ENCODE results near the gene CERS2. TPM values are rescaled to one million over a fixed set of nuclear protein-coding genes. Genes with fewer than 3 reads are reported as not detected.

Gene CERS2
- total RNA-seq, 1 donor from 2014 or later, result 106 TPM

DNA sequence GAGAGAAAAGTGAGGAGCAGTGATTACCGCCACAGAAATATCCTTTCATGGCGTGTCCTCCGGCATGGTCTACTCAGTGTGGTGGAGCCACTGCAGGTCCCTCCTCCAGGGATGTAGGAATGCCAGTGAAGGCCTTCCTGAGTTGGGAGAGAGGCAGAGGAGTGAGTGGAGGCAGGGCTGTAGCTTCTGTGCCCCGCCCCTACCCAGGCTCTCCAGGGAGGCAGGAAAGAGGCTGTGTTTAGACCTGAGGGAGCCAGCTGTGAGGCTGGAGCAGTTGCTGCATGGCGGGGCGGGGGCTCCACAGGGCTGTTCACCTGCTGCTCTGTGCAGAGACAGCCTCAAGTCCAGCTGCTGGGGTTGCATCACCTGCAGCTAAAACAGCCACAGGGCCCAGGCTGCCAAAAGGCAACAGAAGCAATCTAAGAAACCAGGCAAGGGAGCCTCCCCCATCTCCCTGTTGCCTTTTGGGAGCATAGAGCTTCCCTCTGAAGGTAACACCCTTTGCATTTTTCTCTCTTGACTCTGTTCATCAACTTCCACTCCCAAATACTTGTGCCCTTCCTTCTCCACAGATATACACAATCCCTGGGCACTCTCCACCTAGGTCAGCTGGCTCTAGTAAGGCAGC, 6.7 kb upstream of the CERS2 start:
- Mint-ChIP-seq H3K4me3 (no peak overlapping the region), H3K4me1 (peaks cover 28% of the 10 kb centered on the region), H3K27ac (no peak overlapping the region), H3K36me3 (ENCODE audit: low read depth) (no peaks in the 10 kb centered on the region), H3K9me3 (no peaks in the 10 kb centered on the region), H3K27me3 (no peaks in the 10 kb centered on the region)
- no peak for DNase-seq
- ATAC-seq (ENCODE audit: low read depth), result no peak
- ChIA-PET POLR2A (no interaction called here), CTCF (interaction anchor here (1.0 to 1.7 kb wide), 4 partner anchors 13 to 38 kb away, joined by 3 to 5 read pairs (median 3); no protein-coding TSS in a partner anchor)
- TF ChIP-seq, protein P1, sequence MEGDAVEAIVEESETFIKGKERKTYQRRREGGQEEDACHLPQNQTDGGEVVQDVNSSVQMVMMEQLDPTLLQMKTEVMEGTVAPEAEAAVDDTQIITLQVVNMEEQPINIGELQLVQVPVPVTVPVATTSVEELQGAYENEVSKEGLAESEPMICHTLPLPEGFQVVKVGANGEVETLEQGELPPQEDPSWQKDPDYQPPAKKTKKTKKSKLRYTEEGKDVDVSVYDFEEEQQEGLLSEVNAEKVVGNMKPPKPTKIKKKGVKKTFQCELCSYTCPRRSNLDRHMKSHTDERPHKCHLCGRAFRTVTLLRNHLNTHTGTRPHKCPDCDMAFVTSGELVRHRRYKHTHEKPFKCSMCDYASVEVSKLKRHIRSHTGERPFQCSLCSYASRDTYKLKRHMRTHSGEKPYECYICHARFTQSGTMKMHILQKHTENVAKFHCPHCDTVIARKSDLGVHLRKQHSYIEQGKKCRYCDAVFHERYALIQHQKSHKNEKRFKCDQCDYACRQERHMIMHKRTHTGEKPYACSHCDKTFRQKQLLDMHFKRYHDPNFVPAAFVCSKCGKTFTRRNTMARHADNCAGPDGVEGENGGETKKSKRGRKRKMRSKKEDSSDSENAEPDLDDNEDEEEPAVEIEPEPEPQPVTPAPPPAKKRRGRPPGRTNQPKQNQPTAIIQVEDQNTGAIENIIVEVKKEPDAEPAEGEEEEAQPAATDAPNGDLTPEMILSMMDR (IDR thresholded peaks at IDR 0.05), result no peak
- intact Hi-C loops (cut with micrococcal nuclease), result no loop called here

DNA sequence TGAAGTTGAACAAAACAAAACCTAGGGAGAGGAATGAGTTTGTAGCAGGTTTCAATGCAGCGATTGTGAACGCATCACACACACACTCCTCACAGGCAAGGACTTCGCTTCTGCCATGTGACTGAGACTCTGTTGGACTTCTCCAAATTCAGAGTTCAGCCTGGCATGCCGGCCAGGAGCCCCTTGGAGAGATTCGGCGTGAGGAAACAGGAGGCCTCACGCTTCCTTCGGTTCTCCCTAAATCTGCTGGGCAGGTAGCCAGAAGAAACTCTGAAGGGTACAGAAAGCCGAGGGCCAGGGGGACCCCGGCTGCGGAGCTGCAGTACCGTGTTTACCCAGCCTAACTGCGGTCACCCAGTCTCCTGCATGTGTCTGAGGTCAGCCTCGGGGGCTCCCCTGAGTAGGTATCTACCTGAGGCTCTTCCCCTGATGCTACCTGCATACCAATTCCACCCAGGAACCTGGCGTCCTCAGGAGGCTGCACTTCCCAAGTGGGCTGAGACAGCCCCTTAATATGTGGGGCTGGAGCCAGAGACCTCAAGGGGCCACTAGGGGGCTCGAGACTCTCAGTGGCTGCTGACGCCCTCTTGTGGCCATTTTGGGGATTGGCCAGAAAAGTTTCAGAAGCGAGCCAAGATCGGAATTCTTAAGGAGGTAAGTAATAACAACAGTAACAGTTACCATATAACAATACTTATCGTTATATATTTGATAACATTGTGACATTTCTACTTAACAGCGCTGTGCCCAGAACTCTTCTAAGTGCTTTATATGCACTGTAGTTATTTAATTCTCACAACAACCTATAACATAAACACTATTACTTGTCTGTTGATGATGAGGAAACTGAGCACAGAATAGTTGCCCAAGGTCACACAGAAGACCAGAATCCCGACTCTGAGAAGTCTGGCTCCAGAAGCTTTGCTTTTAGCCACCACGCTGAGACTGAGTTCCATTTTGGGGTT, 4.7 kb upstream of the CERS2 start:
- Mint-ChIP-seq H3K27ac (peak overlapping the region; percentile 57), H3K27me3 (no peaks in the 10 kb centered on the region), H3K4me3 (peak overlapping the region; percentile 69), H3K9me3 (no peaks in the 10 kb centered on the region), H3K4me1 (peaks cover 35% of the 10 kb centered on the region), H3K36me3 (ENCODE audit: low read depth) (no peaks in the 10 kb centered on the region)
- intact Hi-C loops (cut with micrococcal nuclease), result loop anchor here (1.0 to 10.0 kb wide), 7 partner anchors 29 to 745 kb away; partner anchors contain the start of genes ANP32E, ARNT, CTSS and PRUNE1
- ChIA-PET POLR2A (interaction anchor here (0.6 to 0.7 kb wide), 2 partner anchors 108 to 509 kb away, joined by 3 to 5 read pairs; no protein-coding TSS in a partner anchor), CTCF (interaction anchor here (0.8 to 3.1 kb wide), 8 partner anchors 11 to 417 kb away, joined by 3 to 12 read pairs (median 4); partner anchors contain the start of genes GOLPH3L, MINDY1 and TNFAIP8L2)
- TF ChIP-seq, protein P1 (IDR thresholded peaks at IDR 0.05), result peak; percentile 100
- DNase-seq (peak; percentile 72), ATAC-seq (ENCODE audit: low read depth) (peak; percentile 59)

DNA sequence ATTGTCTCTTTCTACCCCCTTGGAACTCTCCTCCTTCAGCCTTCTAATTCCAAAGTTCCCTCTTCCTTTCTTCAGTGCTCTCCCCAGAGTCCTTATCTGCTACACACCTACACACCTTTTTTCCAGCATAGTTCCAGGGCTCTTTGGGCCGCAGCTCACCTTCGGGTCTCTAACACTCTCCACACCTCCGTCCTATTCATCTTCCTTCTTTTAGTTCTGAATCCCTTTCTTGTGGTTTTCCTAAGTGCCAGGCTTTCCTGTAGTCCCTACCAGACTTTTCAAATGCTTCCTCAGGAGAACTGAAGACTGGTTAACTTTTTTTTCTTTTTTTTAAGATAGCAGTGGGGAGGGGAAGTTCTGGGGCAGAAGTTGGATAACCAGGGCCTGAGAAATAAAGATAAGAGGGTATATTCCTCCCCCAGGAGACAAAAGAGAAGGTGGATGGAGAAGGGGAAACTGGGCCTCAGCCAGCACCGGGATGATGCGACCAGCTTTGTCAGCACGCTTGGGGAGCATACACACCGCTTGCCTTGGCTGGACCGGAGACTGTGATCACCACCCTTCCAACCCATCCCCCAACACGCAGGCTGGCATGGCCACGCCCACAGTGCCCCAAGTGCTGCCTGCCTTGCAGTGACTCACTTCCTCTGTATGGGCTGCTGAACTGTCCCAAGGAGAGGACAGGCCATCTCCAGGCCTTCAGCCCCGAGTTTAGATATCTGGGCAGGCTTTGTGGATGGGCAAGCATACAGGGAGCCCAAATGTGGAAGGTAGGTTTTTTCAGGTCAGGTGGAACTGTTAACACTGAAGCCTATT, 2.5 kb upstream of the CERS2 start:
- ChIA-PET POLR2A (interaction anchor here (0.5 kb wide), 2 partner anchors 212 to 229 kb away, joined by 3 read pairs; partner anchors contain the start of gene CTSS), CTCF (interaction anchor here (0.6 to 3.1 kb wide), 5 partner anchors 18 to 417 kb away, joined by 3 to 12 read pairs (median 4); partner anchors contain the start of gene MINDY1)
- H3K4me3 Mint-ChIP-seq, result peak overlapping the region; percentile 83
- ATAC-seq (ENCODE audit: low read depth), result peak; percentile 63
- peak; percentile 69 for DNase-seq
- no peaks in the 10 kb centered on the region for H3K36me3 Mint-ChIP-seq (ENCODE audit: low read depth)
- H3K27me3 Mint-ChIP-seq, result no peaks in the 10 kb centered on the region
- H3K4me1 Mint-ChIP-seq, result peaks cover 52% of the 10 kb centered on the region
- intact Hi-C loops (cut with micrococcal nuclease), result loop anchor here (10.0 kb wide), 1 partner anchor 742 kb away; the partner anchor contains the start of gene ANP32E
- TF ChIP-seq, protein P1 (IDR thresholded peaks at IDR 0.05), result no peak
- H3K9me3 Mint-ChIP-seq, result no peaks in the 10 kb centered on the region
- H3K27ac Mint-ChIP-seq, result peak overlapping the region; percentile 83

DNA sequence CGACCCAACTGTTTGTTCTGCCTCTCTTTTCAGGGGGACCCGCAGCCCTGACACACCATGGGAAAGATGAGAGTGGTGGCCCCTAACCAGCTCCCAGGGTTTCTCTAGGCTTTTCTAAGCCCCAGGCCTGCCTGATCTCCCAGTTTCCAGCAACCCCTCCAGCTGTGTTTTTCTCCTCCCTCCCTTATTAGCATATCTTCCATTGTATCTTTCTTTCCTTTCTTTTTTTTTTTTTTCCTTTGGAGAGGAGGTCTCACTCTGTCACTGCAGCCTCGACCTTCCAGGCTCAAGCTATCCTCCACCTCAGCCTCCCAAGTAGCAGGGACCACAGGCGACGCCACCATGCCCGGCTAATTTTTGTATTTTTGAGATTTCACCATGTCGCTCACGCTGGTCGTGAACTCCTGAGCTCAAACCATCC, 1.8 kb upstream of the CERS2 start:
- H3K4me1 Mint-ChIP-seq, result peaks cover 59% of the 10 kb centered on the region
- peak overlapping the region; percentile 83 for H3K4me3 Mint-ChIP-seq
- intact Hi-C loops (cut with micrococcal nuclease), result loop anchor here (10.0 kb wide), 1 partner anchor 742 kb away; the partner anchor contains the start of gene ANP32E
- CTCF ChIA-PET, result interaction anchor here (0.7 to 1.8 kb wide), 2 partner anchors 19 to 64 kb away, joined by 4 to 7 read pairs; no protein-coding TSS in a partner anchor
- DNase-seq (no peak), ATAC-seq (ENCODE audit: low read depth) (no peak)
- peak overlapping the region; percentile 69 for H3K27ac Mint-ChIP-seq
- H3K36me3 Mint-ChIP-seq (ENCODE audit: low read depth), result no peaks in the 10 kb centered on the region
- TF ChIP-seq, protein P1 (IDR thresholded peaks at IDR 0.05), result no peak
- POLR2A ChIA-PET, result interaction anchor here (1.0 kb wide), 2 partner anchors 155 to 211 kb away, joined by 3 to 5 read pairs; partner anchors contain the start of gene CTSS
- H3K27me3 Mint-ChIP-seq, result no peaks in the 10 kb centered on the region
- H3K9me3 Mint-ChIP-seq, result no peaks in the 10 kb centered on the region

All from activated B cell treated with CpG ODN at 0.5 μM for 24 hours (primary cell).